Measurements from ENCODE around the gene TSPAN9.

- no peak for TF ChIP-seq POLR2A (IDR thresholded peaks at IDR 0.05)
- TF ChIP-seq, protein P1, sequence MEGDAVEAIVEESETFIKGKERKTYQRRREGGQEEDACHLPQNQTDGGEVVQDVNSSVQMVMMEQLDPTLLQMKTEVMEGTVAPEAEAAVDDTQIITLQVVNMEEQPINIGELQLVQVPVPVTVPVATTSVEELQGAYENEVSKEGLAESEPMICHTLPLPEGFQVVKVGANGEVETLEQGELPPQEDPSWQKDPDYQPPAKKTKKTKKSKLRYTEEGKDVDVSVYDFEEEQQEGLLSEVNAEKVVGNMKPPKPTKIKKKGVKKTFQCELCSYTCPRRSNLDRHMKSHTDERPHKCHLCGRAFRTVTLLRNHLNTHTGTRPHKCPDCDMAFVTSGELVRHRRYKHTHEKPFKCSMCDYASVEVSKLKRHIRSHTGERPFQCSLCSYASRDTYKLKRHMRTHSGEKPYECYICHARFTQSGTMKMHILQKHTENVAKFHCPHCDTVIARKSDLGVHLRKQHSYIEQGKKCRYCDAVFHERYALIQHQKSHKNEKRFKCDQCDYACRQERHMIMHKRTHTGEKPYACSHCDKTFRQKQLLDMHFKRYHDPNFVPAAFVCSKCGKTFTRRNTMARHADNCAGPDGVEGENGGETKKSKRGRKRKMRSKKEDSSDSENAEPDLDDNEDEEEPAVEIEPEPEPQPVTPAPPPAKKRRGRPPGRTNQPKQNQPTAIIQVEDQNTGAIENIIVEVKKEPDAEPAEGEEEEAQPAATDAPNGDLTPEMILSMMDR (IDR thresholded peaks at IDR 0.05) = no peak
Observed at GRCh38 chr12:3189282-3189681, 112.1 kb downstream of the TSPAN9 start.

Data from testis (tissue), 2 donors.